IMR-90 (cell line): ENCODE measurements around the gene DAPK1.

ENCODE experiments used
- MXI1 ChIP-seq: IDR thresholded peaks from 2 replicates; pipeline ENCODE4 v1.6.1; 2012; ENCODE audit warnings: low read depth, mild to moderate bottlenecking, low read length, moderate library complexity, borderline replicate concordance
- SMC3 ChIP-seq: fragments of 150-350 bp; IDR thresholded peaks from 2 replicates; pipeline ENCODE4 v1.6.1; 2016; ENCODE audit warnings: low read depth, mild to moderate bottlenecking, antibody characterized with exemption, low read length, moderate library complexity

GRCh38 chr9:87567983-87568382, 70.3 kb downstream of the DAPK1 start:
- no peak for TF ChIP-seq SMC3
- TF ChIP-seq MXI1: no peak
